Kasumi-1 (cell line): ENCODE measurements around the gene C3orf20.

Experiments used
- DNase-seq, 2 experiments: peaks; one replicate each; lab custom pipeline; 2025; lab: John Stamatoyannopoulos, UW

C3orf20 gene

DNA sequence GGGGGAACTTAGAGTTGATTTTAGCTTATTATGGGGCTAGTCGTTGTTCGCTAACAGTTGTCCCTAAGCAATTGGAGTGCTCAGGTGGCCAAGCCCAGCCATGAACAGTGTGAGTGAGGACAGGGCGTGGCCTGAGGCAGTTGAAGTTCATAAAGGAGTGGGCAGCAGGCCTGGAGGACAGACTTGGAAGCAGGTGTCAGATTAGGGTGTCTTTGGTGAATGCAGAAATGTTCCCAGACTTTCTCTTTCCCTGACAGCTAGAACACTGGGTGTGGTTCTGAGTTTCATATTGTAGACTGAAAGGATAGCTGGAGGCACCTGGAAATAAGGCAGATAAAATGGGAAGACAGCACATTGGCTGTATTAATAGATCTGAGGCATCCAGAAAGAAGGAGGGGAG is 84.0 kb downstream of the C3orf20 start:
- no peak for DNase-seq

DNA sequence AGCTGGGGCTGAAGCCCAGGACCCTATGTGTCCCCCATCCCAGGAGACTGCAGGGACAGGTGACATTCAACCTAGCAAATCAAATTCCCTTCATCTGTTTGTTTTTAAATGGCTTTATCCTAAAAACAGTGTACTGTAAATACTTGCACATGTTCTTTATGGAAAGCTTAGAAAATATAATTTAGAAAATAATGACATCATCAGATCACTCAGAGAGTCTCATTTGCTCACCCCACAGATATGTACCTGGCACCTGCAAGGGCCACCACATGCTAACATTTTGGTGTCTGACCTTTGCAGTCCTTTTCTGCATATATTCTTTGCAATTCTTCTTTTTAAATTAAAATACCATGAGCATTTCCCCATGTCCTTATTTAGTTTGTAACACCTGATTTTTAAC is 85.2 kb downstream of the C3orf20 start:
- DNase-seq: no peak

DNA sequence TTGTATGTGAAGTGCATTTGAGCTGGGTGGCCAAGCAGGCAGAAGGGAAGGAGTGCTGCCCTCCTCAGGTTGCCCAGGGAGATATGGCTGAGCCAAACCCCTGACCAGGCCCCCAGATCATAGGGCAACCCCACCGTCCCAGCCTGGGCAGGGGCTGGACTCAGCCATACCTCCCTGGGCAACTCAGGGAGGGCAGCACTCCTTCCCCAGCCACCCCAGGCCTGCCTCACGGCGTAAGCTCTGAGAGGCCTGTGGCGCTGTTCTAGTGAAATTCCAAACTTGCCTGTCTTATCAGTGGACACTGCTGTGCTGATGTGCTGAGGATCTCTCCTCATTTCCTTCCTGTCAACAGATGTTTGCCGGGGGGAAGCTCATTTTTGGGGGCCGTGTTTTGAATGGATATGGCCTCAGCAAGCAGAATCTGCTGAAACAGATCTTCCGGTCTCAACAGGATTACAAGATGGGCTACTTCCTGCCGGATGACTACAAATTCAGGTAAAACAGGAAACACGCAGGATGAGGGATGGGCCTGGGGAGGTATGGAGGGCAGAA is 86.3 kb downstream of the C3orf20 start:
- peak; percentile 90 to 92 for DNase-seq

DNA sequence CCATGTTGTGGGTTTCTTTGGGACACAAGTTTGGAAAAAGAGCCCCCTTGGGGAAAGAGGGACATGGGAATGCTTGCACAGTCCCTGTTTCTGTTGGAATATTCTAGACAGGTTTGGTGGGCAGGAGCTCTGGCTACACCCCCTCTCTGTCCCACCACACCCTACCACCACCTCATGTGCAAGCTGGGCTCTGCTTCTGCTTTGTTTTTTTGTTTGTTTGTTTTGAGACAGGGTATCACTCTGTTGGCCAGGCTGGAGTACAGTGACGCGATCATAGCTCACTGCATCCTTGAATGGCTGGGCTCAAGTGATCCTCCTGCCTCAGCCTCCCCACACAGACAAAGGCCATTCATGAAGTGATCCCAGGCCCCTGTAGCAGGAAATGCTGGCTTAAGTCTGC is 86.9 kb downstream of the C3orf20 start:
- DNase-seq: no peak

DNA sequence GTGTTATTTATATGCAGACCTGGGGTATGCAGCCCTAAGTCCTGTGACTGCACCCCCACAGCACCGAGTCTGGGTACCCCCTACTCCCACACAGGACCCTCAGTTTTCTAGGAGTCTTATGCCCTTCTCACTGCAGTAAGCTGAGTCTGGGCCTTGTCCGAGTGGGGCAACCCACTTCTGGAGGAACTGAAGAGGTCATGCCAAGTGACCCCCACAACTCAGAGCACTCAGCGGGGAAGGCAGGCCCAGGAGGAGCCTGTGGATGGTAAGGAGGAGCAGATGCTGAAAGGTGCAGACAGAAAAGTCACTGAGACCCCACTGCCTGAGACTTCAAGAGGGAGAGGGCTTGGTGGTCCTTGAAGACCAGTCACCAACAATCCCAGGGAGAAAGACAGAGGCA is 87.8 kb downstream of the C3orf20 start:
- no peak for DNase-seq

DNA sequence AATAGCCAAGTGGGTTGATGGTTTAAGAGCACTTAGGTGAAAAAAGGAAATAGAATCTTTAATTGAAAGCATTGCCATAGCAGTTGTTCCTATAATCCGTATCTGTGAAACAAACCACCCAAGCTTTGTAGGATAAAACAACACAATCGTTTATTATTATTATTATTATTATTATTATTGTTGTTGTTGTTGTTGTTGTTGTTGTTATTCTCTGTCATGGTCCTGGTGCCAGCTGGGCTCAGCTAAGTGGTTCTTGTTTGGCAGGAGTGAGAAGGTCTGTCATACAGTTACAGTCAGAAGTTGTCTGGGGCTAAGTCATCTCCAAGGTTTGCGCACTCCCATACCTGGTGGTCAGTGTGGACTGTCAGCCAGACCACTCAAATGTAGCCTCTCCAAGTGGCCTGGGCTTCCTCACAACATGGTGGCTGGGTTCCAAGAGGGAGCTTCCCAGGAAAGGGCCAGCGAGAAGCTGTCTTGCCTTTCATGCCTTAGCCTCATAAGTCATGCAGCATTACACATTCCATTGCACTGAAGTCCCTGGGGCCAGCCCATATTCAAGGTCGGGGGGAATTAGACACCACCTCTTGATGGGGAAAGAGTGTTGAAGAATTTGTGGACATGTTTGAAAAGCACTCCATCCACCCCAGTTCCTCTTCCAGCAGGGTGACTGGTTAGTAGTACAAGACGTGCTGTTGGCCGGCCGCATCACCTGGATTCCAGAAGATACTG is 89.6 kb downstream of the C3orf20 start:
- DNase-seq: no peak

DNA sequence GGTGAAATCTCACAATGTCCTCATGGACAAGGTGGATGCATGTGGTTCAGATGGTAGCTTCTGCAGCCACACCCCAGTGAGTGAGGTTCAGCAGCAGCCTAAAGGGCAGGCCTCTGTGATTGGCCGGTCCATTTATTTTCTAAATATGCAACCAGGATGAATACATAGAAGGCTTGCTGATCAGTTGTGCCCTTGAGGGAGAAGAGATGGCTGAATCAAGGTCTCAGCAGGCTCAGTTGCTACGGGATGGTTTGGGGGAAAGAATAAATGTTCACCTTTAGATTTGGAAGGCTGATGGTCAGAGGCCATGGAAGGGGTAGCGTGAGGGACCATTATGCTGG is 90.1 kb downstream of the C3orf20 start:
- DNase-seq: no peak

DNA sequence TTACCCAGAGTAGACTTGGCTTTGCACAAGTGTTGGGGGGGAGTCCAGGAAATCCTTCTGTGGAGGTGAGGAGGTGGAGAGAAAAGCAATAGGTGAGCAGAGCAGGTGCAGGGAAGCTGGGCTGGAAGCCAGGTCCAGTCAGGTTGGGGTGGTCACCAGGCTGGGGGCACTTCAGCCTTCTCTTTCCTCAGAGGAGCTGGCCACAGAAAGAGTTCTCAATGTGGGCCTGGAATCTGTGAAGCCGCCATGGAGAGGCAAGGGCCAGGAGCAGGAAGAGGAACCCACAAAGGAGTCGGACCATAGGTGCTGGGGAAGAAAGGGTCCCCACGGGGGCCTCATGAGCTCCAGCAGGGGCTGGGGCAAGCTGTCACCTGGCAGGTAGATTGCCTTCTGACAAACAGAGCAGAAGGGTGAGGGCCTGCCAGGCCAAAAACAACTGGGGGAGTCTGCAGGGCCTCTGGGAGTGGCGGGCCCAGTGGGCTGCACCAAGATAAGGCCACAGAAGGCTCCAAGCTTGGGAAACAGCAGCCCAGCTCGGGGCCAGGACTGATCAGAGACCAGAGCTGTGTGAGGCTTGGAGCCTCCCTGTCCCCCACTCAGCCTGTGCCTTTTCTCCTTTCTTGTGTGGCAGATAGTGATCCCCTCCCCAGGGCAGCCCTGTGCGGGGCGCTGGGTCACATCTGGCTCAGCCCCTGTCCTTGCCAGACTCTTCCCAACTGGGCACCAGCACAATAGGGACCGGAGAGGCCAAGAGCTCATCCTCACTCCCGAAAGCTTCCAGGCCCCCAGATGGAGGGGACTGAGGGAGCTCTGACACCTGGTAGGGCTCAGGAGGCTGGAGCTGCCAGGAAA is 90.9 kb downstream of the C3orf20 start:
- no peak for DNase-seq

DNA sequence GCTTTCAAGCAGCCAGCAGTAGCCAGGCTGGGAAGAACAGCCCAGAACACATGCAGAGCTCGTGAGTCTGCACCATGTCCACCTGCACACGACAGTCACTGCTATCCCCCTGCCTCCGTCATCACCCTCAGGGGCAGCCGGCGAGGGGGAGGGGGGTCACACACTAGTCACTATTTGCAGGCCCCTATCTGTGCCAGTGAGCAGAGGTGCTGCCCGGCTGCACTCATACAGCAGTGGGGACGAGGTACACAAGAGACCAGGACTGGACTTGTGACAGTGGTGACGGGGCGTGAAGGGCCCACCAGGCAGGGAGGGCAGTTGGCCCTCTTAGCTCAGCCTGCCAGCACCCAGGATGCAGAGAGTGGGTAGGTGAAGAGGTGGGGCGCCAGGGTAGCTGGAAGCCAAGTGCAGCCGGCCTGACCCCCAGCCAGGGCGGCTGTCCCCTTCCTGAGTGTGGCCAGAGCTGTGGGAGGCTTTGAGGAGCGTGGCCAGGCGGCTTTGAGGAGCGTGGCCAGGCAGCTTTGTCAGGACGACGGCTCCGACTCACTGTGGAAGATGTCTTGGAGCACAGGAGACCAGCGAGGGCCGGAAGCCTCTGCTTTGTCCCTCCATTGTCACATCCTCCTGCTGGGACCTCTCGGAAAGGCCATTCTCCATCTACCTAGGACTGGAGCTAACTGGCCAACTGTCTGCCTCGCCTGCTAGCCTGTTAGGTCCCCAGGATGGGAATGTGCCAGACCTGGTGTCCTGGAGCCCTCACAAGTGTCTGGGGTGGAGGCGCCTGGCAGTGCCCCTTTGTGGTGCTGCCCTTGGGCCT is 91.7 kb downstream of the C3orf20 start:
- no peak for DNase-seq

DNA sequence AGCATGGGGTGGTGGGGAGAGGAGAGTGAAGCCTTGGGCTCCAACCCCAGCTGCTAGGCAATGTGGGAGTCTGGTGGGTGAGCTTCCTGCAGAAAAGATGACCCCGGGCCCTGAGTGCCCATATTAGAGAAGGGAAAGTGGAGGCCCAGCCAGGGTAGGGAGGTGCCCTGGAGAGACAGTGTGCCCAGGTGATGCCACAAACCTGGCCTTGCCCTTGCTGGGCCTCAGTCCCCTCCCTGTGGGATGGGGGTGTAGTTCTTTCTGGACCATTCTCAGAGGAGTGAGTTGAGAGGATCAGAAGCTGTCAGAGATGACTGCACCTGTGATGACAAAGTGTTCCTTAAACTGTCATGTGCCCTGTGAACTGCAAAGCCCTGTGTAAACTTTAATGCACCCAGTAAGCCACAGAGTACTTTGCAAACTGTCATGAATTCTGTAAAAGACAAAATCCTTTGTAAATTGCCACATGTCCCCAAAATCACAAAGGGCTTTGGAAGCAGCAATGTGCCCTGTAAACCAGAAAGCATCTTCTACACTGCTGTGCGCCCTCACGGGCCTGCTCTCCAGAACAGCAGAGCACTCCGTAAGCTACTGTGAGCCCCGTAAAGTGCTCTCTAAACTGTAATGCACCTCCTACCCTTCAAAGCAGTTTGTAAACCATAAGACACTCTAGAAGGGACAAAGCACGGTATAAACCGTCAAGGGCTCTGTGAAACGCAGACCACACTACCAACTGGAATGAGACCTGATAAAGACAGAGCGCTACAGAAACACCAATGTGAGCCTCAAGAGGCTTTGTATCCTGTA is 92.5 kb downstream of the C3orf20 start:
- DNase-seq: no peak

DNA sequence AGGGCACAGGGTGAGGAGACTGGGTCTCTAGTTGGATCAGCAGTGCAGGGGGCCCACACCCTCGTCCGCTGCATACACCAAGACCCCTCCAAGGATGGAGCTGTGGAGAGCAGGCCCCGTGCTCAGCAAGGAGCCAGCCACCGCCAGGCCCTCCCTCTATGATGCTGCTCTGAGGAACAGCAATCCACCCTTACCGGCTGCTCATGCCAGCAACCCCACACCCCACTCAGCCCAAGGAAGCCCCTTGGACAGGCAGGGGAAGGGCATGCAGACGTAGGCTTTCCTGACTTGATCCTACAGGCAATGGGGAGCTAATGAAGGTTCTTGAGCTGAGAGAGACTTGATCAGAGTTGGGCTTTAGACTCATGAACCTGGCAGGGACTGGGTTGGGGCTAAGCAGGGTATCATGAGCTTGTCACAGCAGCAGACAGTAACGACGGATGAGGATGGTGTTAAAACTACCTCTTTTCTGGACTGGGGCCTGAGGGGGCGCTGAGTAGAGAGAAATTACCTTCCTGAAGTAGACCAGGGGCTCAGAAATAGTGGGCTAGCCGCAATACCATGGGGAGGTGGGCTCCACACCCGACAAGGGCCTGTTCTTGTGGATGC is 93.3 kb downstream of the C3orf20 start:
- no peak for DNase-seq

DNA sequence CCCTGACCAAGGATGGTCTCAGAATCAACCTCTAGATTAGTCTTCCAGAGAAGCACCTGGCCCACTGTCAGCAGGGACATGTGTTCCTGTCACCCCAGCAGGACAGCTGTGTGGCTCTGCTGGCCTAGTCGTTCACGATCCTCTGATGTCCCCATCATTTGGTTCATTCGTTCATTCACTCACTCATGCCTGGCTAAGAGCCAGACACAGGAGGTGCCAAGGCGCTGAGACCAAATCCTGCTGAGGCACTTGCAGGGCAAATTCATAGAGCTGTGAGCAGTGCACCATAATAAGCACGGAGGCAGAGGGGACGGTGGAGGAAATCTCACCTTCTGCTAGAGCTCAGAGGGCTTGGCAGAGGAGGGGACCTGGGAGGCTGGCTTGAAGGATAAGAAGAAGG is 93.9 kb downstream of the C3orf20 start:
- no peak for DNase-seq

DNA sequence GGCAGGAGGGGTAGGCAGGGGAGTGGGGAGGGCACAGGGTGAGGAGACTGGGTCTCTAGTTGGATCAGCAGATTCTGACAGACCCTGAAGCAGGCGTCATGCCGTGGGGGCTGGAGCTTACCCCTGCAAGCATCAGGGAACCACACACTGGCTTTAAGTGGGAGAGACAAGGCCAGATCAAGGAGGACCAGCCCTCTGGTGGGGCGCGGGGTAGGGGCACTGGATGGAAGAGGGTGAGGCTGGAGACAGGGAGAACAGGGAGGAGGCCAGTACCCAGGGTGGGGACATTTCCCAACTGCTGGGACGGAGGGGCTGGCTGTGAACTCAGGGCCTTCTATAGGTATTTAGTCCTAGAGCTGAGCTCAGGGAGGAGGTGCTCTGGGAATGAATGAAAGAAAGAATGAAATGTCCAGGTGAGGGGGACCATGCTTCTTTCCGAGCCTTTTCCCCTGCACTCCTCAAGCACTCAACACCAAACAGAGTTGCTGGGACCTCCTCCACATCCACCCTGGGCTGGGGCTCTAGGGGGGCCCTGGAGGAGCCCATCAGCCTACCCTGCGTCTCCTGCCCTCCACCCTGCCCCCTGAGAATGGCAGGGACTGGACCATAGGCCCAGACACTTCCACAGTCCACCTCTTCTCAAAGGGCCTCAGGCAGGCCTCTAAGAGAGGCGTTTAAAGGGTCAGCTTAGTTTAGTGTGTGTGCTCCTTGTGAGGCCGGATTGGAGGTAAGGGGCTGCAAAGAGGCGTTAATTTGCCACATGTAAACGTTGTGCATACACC is 94.8 kb downstream of the C3orf20 start:
- DNase-seq: no peak

DNA sequence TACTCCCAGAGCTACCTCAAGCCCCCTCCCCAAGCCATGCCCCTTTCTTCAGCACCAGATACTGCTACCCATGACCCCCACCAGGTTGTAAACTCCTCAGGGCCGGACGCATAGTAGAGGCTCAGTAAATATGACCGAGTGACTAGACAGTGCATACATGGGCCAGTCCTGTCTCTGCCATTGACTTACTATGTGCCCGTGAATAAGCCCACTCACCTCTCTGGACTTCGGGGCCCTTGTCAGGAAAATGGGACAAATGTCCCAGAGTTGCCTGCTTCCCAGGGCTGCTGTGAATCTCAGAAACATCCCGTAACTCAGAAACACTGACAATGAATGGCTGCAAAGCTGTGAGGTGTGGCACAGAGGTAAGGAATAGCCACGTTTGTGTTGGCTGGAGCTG is 95.7 kb downstream of the C3orf20 start:
- DNase-seq: no peak

DNA sequence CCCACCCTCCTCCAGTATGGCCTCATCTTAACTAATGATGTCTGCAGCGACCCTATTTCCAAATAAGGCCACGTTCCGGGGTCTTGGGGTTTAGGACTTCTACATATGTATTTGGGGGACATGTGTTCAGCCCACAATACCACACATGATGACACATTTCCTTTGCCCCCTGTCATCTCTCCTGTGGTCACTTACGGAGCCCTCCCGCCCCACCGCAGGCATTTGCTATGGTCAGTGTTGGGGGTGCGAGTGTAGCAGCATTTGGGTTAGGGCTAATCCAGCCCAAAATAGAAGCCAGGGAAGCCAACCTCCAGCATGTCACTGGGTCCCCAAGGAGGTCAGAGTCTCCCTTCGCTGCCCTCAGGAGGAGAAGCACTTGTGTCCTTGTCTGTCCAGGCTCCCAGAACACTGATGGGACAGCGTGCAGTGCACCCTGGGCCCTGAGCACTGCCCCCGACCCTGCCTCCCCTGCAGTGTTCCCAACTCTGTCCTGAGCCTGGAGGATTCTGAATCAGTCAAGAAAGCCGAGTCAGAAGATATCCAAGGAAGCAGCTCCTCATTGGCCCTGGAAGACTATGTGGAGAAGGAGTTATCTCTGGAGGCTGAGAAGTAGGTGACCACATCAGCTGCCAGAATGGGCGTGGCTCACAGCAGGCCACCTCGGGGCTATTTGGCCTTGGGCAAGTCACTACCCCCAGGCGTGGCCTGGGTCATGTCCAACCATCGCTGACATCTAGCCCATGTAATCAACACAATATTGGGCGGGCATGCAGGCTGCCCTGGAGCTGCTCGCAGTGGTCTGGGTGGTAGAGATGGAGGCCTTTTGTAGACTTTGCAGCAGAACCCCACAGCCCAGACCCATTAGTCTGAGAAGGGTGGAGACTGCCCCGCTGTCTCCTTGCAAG is 96.9 kb downstream of the C3orf20 start:
- no peak for DNase-seq

DNA sequence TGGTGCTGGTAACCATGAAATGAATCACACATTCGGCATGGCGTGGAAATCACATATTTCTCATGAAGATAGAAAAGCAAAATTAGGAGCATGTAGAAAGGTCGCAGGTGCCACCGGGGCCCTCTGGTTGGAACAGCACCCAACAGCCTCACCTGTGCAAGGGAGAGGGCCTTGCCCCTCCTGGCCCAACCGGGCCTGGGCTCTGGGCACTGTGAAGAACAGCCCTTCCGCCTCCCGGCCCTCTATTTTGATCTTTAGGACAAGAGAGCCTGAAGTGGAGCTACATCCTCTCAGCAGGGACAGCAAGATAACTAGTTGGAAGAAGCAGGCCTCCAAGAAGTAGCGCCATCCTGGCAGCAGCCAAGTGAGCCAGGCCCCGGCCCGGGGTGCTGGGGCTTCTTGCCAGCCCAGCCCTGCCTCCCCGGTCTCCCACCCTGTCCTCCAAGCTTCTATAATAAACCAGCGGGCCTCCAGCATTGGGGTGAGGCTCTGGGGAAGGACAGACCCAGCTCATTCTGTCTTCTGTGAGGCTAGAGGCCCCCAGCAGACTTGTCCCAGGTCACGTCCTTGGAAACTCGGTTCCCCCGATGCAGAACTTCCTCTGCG is 97.7 kb downstream of the C3orf20 start:
- DNase-seq: no peak

DNA sequence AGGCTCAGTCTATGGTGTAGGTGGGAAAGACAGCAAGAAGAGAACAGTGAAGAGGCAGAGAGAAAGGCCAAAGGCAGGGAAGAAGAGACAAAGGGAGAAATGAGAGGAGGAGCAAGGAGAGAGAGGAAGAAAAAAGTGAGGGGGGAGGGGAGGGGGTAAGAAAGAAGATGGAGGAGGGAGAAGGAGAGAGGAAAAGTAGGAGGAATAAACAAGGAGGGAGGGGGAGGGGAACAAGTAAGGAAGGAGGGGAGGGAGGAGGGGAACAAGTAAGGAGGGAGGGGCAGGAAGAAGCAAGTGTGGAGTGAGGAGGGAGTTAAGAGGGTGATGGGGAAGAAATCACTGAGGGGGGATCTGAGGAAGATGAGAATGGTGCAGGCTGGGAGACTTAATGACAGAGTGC is 98.3 kb downstream of the C3orf20 start:
- no peak for DNase-seq

DNA sequence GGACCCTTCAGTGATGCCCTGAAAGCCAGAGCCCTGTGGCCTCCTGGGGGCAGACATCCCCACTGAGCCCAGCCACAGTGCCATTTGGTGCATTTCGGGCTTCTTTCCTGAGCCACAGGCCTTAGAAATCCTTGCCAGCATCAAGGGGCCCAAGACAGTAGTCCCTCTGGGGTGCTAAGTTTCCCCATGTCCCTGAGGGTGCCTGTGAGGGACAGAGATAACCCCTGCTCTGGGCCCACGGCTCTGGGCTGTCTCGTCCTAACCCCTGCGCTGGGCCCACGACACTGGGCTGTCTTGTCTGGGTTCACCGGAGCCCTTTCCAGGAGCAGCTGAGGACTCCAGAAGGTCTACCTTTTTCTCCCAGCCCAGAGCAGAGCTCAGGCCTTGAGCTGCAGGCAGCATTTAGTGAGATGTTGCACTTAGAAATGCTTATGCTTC is 98.8 kb downstream of the C3orf20 start:
- no peak for DNase-seq

DNA sequence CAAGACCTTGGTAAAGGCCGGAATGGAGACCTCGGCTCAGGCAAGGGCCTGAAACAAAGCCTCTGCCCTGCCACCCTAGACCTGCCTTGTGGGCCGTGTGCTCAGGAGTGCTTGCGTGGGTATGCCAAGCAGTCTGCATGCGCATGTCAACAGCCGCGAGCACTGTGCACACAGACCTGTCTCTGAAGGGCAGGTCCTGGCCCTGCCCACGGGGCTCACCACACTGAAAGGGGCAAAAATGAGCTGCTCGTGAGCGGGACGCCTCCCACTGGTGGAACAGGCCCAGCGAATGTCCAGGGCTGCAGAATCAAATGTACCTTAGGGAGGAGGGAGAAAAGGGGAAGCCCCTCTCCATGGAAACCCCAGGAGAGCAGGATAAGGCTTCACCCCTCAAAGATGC is 99.5 kb downstream of the C3orf20 start:
- DNase-seq: no peak
